Ecto neural progenitor cell (in vitro differentiated cells): Measurements from ENCODE around the gene TM9SF2.
"Not testable (repeated sequence)": the region's sequence is repeated elsewhere in the genome, so short reads cannot be mapped to it uniquely, and the experiment has no call there.

Experiments
- DNase-seq: peaks from one replicate; pipeline ENCODE4 v3.0.0-alpha.2; 2018; ENCODE audit warnings: low spot score

Gene TM9SF2

GRCh38 chr13:99542788-99543406, 41.6 kb downstream of the TM9SF2 start:
- no peak for DNase-seq

DNA sequence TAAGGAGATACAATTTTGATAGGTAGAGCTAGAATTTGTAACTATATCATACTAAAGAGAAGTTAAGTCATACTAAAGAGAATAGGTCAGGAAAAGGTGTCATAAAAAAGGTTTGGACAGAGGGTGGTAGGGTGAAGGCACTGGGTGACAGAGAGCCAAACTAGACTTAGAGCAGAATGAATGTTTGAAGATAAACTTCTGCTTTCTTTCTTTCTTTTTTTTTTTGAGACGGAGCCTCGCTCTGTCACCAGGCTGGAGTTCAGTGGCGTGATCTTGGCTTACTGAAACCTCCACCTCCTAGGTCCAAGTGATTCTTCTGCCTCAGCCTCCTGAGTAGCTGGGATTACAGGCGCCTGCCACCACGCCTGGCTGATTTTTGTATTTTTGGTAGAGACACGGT, 44.1 kb downstream of the TM9SF2 start:
- no peak for DNase-seq

DNA sequence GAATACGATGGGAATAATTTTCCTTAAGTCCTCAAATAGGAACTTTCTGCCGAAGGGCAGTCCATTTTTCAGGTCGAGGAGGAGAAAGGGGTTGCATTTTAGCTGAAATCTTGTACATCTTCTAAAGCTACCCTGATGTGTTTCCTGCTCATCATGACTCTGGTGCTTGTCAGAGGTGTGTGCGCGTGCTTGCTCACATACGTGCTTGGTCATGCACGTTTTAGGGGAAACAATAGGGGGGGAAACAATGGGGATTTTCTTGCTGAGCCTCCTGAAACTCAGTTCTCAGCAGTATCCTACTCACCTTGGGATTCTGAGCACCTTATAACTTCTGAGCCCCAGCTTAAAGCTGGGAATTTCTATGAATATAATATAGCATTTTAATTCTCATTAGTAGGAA, 44.7 kb downstream of the TM9SF2 start:
- DNase-seq = no peak

DNA sequence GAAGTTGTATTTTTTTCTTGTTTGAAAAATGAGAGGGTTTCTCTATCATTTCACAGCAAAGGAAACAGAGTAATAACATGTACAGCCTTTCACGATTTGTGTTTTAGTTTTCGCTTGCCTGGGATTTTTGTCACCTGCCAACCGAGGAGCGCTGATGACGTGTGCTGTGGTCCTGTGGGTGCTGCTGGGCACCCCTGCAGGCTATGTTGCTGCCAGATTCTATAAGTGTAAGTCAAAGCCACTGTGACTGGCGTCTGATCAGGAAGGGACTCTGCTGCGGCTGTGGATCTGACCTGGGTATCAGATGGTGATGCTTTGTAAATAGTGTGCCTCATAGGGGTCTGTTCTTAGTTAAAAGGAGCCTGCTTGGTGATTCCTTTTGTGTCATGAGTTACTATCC, 45.6 kb downstream of the TM9SF2 start:
- DNase-seq = no peak

GRCh38 chr13:99548448-99548847, 47.2 kb downstream of the TM9SF2 start:
- no peak for DNase-seq

DNA sequence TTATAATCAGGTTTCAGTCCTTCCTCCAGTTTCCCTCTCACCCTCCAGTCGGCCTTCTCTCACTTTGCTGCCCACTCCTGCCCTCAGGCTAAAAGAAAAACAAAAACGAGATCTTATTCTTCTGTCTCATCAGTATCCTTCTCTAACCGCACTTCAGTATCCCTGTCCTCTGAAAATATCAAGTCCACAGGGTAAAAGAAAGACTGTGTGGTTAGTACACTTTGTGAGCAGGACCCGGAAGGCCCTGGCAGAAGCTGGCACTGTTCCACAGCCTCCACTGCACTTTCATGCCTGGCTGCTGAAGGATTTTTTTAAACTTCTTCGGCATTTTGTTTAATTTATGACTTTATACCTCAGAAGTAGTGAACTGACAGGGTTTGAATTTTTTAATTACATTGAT, 51.8 kb downstream of the TM9SF2 start:
- no peak for DNase-seq

GRCh38 chr13:99555149-99555548, 53.9 kb downstream of the TM9SF2 start:
- no peak for DNase-seq

- DNase-seq = no peak
These were observed 55.7 kb downstream of the TM9SF2 start for GRCh38 chr13:99556867-99557443.

DNA sequence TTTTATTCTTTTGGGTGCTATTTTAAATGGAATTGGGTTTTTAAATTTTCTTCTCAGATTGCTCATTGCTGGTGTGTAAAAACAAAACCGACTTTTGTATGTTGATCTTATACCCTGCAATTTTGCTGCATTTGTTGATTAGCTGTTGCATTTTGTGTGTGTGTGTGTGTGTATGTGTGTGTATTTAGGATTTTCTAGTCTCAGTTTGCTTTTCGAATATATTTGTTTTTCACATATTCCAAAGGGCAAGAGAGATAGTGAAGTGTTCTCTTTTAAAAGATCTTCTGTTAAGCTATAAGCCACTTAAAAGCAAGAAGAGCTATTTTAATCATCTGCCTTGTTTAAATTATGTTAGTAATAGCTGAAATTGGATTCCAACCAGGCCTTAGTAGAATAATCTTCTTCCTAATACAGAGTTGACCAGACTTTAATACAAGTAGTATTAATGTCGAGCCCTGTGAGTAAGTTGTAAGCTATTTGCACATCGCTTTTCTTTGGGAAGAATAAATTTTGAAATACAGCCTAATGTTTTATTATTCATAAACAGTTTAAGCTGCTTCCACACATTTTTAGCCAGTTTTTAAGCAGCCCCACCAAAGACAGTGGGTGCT, 57.4 kb downstream of the TM9SF2 start:
- DNase-seq = no peak

DNA sequence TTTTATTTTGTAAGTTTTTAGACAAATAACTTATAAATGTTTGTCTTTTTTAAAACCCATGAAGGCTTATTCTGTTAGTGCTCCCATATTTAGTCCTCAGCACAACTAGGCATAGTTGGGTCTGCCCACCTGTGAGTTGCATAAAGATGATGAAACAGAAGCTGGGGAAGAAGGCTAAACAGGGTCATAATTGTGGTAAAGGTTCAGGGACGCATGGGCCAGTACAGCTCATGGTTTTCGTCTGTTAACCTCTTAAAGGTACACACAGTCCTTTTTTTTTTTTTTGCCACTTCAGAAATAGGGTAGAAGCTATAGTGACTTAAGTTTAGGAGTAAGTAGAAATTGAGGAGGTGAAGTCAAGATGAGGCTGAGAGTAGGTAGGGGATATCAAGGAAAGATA, 58.3 kb downstream of the TM9SF2 start:
- no peak for DNase-seq

DNA sequence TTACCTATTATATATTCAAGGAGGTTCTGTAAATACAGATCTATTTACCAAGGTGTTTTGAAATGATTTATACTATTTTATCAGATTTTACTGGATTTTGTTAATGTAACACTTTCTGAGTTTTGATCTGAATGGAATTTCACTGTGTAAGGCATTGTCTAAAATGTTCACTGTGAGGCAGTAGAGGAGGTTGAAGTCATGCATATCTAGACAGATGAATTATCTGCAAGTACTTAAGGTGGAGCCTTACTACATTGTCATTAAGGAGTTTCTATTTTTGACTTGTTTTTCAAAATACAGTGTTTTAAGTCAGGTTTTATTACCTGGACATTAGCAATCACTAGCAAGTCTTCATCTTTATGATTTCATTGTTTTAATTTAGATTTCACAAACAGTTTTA, 62.1 kb downstream of the TM9SF2 start:
- DNase-seq = no peak

GRCh38 chr13:99564386-99564785, 63.1 kb downstream of the TM9SF2 start:
- DNase-seq = no peak

DNA sequence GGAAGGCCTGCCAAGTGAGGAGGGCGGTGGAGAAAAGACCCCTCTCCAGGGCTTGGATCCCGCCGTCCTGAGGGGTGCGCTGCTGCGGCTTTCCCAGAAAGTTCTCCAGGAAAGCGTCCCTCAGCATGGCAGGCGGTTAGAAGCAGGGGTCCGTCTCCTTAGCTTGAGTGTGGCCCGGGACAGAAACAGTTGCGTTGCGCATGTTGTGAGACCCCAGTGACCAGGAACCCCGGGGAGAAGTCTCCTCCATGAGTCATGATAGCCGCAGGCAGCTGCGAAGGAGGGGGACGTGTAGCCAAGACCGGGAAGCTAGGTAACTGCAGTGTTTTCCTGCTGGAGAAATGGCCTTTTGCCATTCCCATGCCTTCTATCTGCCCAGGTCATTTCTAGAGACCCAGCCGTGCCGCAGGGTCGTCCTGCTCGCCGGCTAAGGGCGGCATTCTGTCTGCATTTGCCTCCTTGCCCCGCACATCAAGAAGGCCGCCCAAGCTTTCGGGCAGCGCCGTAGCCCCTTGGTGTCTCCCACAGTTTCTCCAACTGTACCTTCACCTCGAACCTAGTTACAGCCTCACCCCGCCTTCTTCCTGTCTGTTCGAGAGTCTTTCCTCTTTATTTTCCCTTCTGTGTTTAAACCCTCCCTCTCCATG, 64.3 kb downstream of the TM9SF2 start:
- DNase-seq = no peak

GRCh38 chr13:99566125-99567083, 65.1 kb downstream of the TM9SF2 start:
- DNase-seq = no peak

DNA sequence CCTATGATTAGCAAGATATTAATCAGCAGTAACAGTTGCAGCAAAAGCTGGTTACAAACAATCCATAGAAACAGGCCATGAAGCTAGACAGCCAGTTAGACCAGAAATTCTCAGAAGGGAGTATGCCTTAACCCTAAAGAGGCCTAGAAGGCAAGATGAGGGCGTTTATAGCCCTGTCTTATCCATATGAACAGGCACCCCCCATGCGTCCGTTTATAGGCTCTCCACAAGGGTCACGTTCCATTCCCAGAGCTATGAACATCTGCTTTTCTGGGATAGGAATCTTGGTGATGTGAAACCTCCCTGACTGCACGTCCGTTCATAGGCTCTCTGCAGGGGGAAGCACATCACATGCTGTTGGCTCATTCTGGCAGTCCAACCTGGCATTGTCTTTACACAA, 67.6 kb downstream of the TM9SF2 start:
- DNase-seq = not testable (repeated sequence)

DNA sequence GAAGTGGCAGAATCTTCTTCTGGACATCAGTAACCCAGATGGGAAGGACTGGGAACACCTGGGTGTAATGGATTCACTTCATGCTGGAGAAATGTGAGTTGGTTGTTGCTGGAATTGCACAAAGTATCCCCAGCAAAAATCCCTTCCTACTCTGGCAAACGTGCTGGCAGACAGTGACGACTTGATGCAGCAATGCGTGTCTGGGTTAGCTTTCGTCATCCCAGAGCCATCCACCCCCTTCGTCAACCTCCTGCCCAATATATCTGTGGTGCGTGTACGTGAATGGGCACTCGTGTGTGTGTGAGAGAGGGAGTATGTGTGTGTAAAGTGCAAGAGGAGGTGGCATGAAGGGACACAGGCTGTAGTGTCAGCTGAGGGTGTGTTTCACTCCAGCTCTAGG, 70.9 kb downstream of the TM9SF2 start:
- DNase-seq = no peak

DNA sequence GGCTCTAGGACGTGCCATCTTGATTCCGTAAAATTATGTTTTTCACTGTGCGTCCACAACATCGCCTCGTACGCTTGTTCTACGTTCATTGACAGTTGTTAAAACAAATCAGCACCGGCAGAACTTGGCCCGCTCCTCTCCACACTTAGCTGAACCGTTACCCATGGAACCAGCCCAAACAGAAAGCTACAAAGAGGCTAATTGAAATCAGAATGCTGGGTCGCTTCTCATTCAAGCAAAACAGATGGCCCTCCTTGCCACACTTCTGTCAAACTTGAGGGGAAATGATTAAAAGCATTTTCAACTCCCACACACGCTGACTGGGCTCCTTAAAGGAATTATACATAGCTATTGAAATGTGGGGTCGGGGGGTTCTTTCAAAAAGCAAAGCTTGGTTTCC, 71.6 kb downstream of the TM9SF2 start:
- DNase-seq = no peak

- DNase-seq = no peak
These were observed 74.3 kb downstream of the TM9SF2 start for GRCh38 chr13:99575376-99576120.

GRCh38 chr13:99577934-99578917, 77.0 kb downstream of the TM9SF2 start:
- DNase-seq = no peak
